Activated CD8-positive, alpha-beta T cell treated with anti-CD3 and anti-CD28 coated beads, Interleukin-2, amount 10 ng/mL, durations not matched to agents 7 days and 5 days (primary cell): ENCODE results near the gene NANOS3. TPM values are rescaled to one million over a fixed set of nuclear protein-coding genes. Genes with fewer than 3 reads are reported as not detected.
"Not testable (repeated sequence)": the region's sequence is repeated elsewhere in the genome, so short reads cannot be mapped to it uniquely, and the experiment has no call there.

Experiments
- ATAC-seq: fragments of 150-1000 bp; cut with Tn5 transposase; one replicate; pipeline ENCODE4 v1.10.0; 2021; ENCODE audit warnings: moderate library complexity
- CTCF ChIA-PET: fragments of 350-600 bp; sonication (Branson Sonifier 250); formaldehyde crosslinking; loops from one replicate; lab custom pipeline; 2021; ENCODE audit warnings: antibody characterized with exemption; lab: Charles Lee
- POLR2A ChIA-PET: fragments of 350-600 bp; sonication (Branson Sonifier 250); formaldehyde crosslinking; loops from one replicate; lab custom pipeline; 2021; ENCODE audit warnings: antibody characterized with exemption; lab: Charles Lee
- DNase-seq: peaks from one replicate; pipeline ENCODE4 v3.0.0-alpha.2; 2020
- H3K27ac Mint-ChIP-seq: one replicate; pipeline ENCODE4 v1.8.0; 2021; ENCODE audit warnings: mild to moderate bottlenecking, mixed read lengths
- H3K27me3 Mint-ChIP-seq: one replicate; pipeline ENCODE4 v1.8.0; 2021; ENCODE audit warnings: low read depth, mixed read lengths
- H3K36me3 Mint-ChIP-seq: one replicate; pipeline ENCODE4 v1.8.0; 2021; ENCODE audit warnings: low read depth, mixed read lengths
- H3K4me1 Mint-ChIP-seq: one replicate; pipeline ENCODE4 v1.8.0; 2021; ENCODE audit warnings: low read depth, mixed read lengths
- H3K4me3 Mint-ChIP-seq: one replicate; pipeline ENCODE4 v1.8.0; 2021; ENCODE audit warnings: mild to moderate bottlenecking, mixed read lengths
- H3K9me3 Mint-ChIP-seq: one replicate; pipeline ENCODE4 v1.8.0; 2022; ENCODE audit warnings: mixed read lengths; ENCODE audit not compliant: insufficient read depth
- total RNA-seq, 2 experiments: library from RNA; stranded (reverse); gene quantifications; one replicate each; pipeline ENCODE4 v1.2.3, GENCODE V29; 2021

NANOS3 gene
- total RNA-seq, 2 experiments from 2014 or later = 0.60 to 0.90 TPM

DNA sequence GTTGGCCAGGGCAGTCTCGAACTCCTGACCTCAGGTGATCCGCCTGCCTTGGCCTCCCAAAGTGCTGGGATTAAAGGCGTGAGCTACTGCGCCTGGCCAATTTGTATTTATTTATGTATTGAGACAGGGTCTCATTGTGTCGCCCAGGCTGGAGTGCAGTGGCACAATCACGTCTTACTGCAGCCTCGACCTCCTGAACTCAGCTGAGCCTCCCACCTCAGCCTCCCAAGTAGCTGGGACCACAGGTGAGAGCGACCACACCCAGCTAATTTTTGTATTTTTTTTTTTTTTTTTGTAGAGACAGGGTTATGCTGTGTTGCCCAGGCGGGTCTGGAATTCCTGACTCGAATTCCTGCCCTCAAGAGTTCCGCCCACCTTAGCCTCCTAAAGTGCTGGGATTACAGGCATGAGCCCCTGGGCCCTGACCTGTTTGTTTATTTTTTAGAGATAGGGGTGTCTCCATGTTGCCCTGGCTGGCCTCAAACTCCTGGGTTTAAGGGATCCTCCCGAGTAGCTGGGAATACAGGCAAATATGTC lies 24.7 kb upstream of the NANOS3 start:
- not testable (repeated sequence) for H3K36me3 Mint-ChIP-seq, DNase-seq, H3K27ac Mint-ChIP-seq, H3K9me3 Mint-ChIP-seq, H3K27me3 Mint-ChIP-seq, ATAC-seq, H3K4me3 Mint-ChIP-seq
- ChIA-PET CTCF (interaction anchor here (1.0 to 8.6 kb wide), 2 partner anchors 10 to 67 kb away, joined by 6 to 57 read pairs; no protein-coding TSS in a partner anchor), POLR2A (interaction anchor here (1.4 to 1.6 kb wide), 2 partner anchors 9 to 11 kb away, joined by 9 read pairs; no protein-coding TSS in a partner anchor)
- peaks cover 22% of the 10 kb centered on the region for H3K4me1 Mint-ChIP-seq

DNA sequence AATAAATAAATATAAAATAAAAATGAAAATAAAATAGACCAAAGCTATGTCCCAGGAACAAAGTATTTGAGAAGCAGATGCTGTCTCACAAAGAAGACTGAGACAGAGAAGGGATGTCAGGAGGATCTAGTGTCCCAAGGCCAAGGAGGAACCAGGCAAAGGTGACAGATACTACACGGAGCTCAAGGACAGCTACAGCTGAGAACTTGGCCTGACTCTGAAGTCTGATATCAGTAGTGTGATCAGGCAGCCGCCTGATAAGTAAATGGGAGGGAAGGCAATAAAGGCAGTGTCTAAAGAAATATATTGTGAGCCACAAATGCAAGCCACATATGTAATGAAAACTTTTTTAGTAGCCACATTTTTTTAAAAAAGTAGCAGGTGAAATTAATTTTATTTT lies 20.4 kb upstream of the NANOS3 start:
- no peaks in the 10 kb centered on the region for H3K36me3 Mint-ChIP-seq
- ChIA-PET POLR2A (interaction anchor here (0.7 to 1.1 kb wide), 2 partner anchors 8 to 18 kb away, joined by 3 read pairs; no protein-coding TSS in a partner anchor), CTCF (no interaction called here)
- DNase-seq (no peak), ATAC-seq (no peak)
- H3K4me1 Mint-ChIP-seq = peaks cover 17% of the 10 kb centered on the region
- no peaks in the 10 kb centered on the region for H3K27me3 Mint-ChIP-seq
- H3K27ac Mint-ChIP-seq = no peak overlapping the region
- H3K9me3 Mint-ChIP-seq = no peaks in the 10 kb centered on the region
- no peak overlapping the region for H3K4me3 Mint-ChIP-seq

DNA sequence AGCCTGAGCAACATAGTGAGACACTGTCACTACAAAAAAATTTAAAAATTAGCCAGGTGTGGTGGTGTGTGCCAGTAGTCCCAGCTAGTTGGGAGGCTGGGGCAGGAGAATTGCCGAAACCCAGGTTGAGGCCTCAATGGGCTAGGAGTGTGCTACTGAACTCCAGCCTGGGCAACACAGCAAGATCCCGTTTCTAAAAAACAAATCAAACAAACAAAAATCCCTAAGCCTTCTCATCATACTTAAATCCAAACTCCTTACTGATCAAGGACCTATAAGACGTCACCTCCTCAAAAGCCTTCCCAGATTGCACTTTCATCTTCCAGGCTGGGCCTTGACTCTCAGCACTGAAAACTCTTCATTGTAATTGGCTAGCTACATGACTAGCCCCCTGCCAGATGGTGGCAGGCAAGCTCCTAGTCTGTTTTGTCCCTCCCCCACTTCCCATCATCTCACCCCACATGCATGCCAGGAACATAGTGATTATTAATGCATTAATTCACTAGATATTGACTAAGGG lies 17.5 kb upstream of the NANOS3 start:
- H3K9me3 Mint-ChIP-seq = no peaks in the 10 kb centered on the region
- H3K27me3 Mint-ChIP-seq = peaks cover 9% of the 10 kb centered on the region
- POLR2A ChIA-PET = no interaction called here
- H3K36me3 Mint-ChIP-seq = no peaks in the 10 kb centered on the region
- no peak for ATAC-seq
- no peak overlapping the region for H3K27ac Mint-ChIP-seq
- peaks cover 40% of the 10 kb centered on the region for H3K4me1 Mint-ChIP-seq
- no peak for DNase-seq
- CTCF ChIA-PET = no interaction called here
- no peak overlapping the region for H3K4me3 Mint-ChIP-seq

DNA sequence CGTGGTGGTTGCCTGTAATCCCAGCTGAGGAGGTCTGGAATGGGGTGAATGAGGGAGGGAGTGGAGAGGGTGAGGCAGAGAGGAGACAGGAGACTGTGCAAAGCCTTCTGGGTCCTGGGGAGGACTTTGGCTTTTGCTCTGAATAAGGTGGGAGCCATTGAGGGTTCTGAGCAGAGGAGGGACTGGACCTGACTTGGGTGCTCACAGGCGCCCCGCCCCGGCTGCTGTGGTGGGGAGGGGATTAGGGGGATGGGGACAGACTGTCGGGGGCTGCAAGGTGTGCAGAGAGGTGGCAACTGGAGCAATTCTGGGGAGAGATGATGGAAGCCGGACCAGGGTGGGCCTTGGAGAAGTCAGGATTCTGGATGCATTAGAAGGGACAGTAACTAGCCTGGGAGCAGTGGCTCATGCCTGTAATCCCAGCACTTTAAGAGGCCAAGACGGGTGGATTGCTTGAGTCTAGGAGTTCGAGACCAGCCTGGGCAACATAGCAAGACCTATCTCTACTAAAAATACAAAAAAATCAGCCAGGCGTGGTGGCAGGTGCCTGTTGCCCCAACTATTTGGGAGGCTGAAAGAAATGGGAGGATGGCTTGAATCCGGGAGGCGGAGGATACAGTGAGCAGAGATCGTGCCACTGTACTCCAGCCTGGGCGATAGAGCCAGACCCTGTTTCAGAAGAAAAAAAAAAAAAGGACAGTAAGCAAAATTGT lies 16.1 kb upstream of the NANOS3 start:
- ATAC-seq (no peak), DNase-seq (no peak)
- ChIA-PET POLR2A (interaction anchor here (0.6 to 5.3 kb wide), 12 partner anchors 8 to 576 kb away, joined by 4 to 49 read pairs (median 10); partner anchors contain the start of genes BRME1, C19orf53 and CC2D1A), CTCF (interaction anchor here (0.6 to 4.0 kb wide), 11 partner anchors 11 to 519 kb away, joined by 3 to 71 read pairs (median 14); partner anchors contain the start of gene ZSWIM4)
- peaks cover 44% of the 10 kb centered on the region for H3K4me1 Mint-ChIP-seq
- H3K27ac Mint-ChIP-seq = peak overlapping the region; percentile 88
- no peaks in the 10 kb centered on the region for H3K36me3 Mint-ChIP-seq
- peak overlapping the region; percentile 87 for H3K4me3 Mint-ChIP-seq
- no peaks in the 10 kb centered on the region for H3K9me3 Mint-ChIP-seq
- H3K27me3 Mint-ChIP-seq = peaks cover 13% of the 10 kb centered on the region

DNA sequence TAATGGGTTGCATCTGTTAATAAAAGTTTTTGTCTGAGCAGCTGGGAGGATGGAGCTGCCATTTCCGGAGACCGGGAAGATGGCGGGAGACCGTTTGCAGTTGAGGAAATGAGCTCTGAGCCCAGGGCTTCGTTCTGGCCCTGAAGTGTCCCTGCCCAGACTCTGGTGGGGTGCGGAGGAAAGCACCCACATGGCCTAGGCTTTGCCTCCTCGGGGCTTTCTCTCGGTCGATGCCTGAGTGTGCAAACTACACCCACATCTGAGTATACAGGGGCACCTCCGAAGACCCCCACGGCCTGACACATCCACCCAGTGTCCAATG lies 15.6 kb upstream of the NANOS3 start:
- Mint-ChIP-seq H3K4me1 (peaks cover 48% of the 10 kb centered on the region), H3K4me3 (peak overlapping the region; percentile 87), H3K9me3 (no peaks in the 10 kb centered on the region), H3K27ac (peak overlapping the region; percentile 88), H3K36me3 (no peaks in the 10 kb centered on the region), H3K27me3 (peaks cover 16% of the 10 kb centered on the region)
- peak; percentile 21 for ATAC-seq
- DNase-seq = no peak
- POLR2A ChIA-PET = interaction anchor here (0.6 to 5.3 kb wide), 15 partner anchors 9 to 575 kb away, joined by 3 to 49 read pairs (median 9); partner anchors contain the start of genes BRME1, C19orf53 and CC2D1A
- CTCF ChIA-PET = interaction anchor here (0.6 to 4.0 kb wide), 16 partner anchors 12 to 583 kb away, joined by 3 to 71 read pairs (median 10); partner anchors contain the start of genes ASF1B, C19orf53, MRI1 and ZSWIM4

DNA sequence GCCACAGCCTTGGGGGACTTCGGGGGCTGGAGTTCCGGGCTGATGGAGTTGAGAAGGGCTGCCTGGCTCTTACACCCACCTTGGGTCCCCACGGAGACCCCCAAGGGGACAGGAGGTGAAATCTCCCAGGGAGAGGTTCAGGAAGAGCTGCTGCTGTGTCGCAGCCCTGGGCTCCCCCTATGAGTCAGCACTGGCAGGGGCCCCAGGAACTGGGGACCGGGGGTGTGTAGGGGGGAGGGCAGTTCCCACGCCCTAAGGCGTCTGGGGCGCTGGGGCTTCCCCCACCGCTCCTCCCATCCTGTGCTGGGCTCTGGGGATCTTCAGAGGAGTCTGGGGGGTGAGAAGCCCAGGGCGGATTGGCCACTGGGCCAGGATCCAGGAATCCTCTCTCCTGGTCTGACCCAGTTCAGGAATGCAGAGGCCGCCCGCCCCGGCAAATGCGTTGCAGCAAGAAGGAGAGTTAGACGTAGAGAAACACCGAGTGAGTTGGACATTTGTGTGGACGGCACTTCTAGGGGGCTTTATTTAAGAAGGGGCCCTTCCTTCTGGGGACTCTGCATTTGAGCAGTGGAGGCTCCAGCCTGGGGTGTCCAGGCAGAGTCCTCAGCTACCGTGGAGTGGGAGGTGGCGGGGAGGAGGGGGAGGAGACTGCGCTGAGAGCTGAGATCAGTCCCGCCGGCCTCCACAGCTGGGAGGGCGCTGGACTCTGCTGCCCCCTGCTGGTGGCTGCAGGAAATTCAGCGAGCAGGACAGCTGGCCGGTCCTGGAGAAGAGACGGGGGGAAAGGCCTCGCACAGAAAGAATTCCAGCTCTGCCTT lies 15.0 kb upstream of the NANOS3 start:
- peaks cover 20% of the 10 kb centered on the region for H3K27me3 Mint-ChIP-seq
- ChIA-PET CTCF (interaction anchor here (0.6 to 4.0 kb wide), 38 partner anchors 10 to 645 kb away, joined by 3 to 71 read pairs (median 5); partner anchors contain the start of genes ASF1B, C19orf53, IL27RA and MRI1), POLR2A (interaction anchor here (0.5 to 5.3 kb wide), 20 partner anchors 9 to 1472 kb away, joined by 3 to 49 read pairs (median 7); partner anchors contain the start of genes BRME1, C19orf53, CC2D1A and ZSWIM4)
- H3K36me3 Mint-ChIP-seq = no peaks in the 10 kb centered on the region
- DNase-seq (peak; percentile 92), ATAC-seq (peak; percentile 90)
- peak overlapping the region; percentile 88 for H3K27ac Mint-ChIP-seq
- peak overlapping the region; percentile 87 for H3K4me3 Mint-ChIP-seq
- no peaks in the 10 kb centered on the region for H3K9me3 Mint-ChIP-seq
- peaks cover 50% of the 10 kb centered on the region for H3K4me1 Mint-ChIP-seq

DNA sequence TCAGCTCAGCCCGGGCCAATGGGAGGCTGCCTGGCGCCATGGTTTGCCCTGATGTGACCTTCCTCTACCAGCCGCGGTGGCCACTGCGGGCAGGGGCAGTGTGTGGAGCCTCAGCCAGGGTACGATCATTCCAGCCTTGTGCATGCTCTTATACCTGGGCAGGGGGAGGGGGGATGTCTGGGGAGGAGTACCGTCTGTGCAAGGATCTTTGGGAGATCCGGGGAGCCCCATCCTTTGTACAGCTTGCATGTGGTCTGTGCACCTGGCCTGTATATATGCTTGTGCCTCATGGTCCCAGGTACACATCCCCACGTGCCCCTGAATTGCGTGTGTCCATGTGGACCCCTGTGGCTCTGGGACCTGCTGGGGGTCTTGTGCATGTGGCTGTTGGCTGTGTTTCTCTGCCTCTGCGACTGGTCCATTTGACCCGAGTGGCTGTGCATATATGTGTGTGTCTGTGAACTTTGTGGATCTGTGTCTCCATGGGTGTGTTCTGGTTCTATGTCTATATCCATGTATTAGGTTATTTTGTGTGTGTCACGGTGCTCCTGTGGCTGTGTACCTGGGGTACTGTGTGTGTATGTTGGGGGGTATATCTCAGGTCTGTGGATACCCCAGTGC lies 12.8 kb upstream of the NANOS3 start:
- ATAC-seq = no peak
- peaks cover 50% of the 10 kb centered on the region for H3K4me1 Mint-ChIP-seq
- DNase-seq = no peak
- peaks cover 24% of the 10 kb centered on the region for H3K27me3 Mint-ChIP-seq
- H3K9me3 Mint-ChIP-seq = no peaks in the 10 kb centered on the region
- H3K4me3 Mint-ChIP-seq = peak overlapping the region; percentile 71
- peak overlapping the region; percentile 64 for H3K27ac Mint-ChIP-seq
- CTCF ChIA-PET = interaction anchor here (0.6 to 4.0 kb wide), 8 partner anchors 8 to 250 kb away, joined by 3 to 71 read pairs (median 11); partner anchors contain the start of gene ZSWIM4
- POLR2A ChIA-PET = interaction anchor here (0.5 to 5.3 kb wide), 12 partner anchors 17 to 518 kb away, joined by 3 to 49 read pairs (median 4); partner anchors contain the start of genes ADGRE5, C19orf53 and IL27RA
- H3K36me3 Mint-ChIP-seq = no peaks in the 10 kb centered on the region

DNA sequence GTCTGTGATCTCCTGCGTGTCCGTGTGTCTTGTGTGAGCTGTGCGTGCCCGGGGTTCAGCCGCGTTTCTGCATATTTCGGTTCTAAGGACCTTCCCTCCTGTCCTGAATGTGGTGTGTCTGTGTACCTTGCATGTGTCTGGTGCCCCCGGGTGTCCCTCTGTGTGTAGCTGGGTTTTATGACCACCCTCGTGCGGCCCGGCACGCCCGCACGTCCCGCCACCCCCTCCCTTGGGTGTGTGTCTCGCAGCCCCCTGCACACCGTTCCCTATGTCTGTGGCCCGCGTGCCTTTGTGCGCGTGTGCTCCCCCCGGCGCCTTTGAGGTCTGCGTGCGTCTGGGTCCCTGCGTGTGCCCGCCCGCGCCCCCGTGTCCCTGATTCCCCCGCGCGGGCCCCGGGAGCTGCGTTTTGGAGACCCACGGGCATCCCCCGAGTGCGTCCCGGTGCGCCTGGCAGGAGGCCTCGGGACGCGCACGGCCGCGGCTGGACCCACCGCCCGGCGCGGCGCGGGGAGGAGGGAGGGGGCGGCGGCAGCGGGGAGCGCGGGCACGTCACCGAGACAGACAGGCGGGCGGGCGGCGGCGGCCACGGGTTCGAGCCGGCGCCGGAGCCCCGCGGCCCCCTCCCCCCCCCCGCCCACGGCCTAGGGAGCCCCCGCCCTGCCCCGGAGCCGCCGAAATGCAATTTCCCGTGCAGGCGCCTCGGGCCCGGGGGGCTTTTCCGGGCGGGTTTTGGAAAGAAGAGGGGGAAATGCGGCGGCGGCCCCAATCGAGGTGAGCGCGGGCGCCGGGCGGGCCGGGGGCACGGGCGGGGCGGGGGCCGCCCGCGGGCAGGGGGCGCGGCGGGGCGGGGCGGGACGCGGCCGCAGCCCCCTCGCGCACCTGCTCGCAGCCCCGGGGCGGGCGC lies 12.0 kb upstream of the NANOS3 start:
- no peaks in the 10 kb centered on the region for H3K36me3 Mint-ChIP-seq
- H3K4me3 Mint-ChIP-seq = peak overlapping the region; percentile 71
- peaks cover 24% of the 10 kb centered on the region for H3K27me3 Mint-ChIP-seq
- peaks cover 45% of the 10 kb centered on the region for H3K4me1 Mint-ChIP-seq
- ATAC-seq = no peak
- H3K9me3 Mint-ChIP-seq = no peaks in the 10 kb centered on the region
- POLR2A ChIA-PET = interaction anchor here (0.9 to 5.3 kb wide), 6 partner anchors 18 to 167 kb away, joined by 3 to 49 read pairs (median 5); partner anchors contain the start of genes C19orf53 and IL27RA
- H3K27ac Mint-ChIP-seq = peak overlapping the region; percentile 64
- DNase-seq = no peak
- CTCF ChIA-PET = interaction anchor here (0.6 to 4.0 kb wide), 3 partner anchors 28 to 80 kb away, joined by 3 to 42 read pairs (median 4); partner anchors contain the start of gene ZSWIM4

DNA sequence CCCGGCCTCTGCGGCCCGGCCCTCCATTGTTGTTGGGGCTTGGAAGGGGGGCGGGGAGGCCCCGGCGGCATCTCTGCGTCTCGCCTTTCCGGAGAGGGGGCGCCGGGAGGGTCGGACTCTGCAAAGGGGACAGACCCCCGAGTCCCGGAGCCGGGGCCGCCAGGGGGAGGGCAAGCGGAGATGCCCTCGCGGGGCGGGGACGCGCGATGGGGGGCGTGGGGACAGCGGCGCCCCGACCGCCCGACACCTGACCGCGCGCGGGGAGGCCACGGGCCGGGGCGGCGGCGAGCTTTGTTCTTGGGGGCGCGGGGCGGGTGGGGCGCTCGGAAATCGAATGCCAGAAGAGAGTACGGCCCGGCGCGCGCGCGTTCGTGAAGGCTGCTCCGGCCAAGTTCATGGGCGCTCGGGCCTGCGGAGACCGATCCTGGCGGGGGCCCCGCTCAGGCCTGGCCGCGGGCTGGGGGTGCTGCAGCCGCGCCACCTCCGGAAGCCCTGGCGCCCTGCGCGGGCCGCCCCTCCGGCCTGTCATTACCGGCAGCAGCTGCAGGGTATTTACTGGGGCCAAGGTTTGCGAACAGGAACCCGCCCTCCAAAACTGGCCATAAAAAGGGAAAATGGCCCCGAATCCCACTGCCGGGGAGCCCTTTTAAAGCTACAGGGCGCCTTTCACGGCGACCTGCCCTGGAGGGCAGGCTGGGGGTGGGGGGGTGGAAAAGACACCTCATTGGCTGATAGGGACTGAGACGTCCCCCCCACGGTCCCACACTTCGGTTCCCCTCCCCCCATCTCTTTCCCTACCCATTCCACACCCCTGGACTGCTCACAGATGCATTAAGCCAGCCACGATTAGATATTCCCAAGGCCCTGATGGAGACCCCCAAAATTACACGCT lies 11.1 kb upstream of the NANOS3 start:
- ATAC-seq (peak; percentile 3), DNase-seq (peak; percentile 29)
- Mint-ChIP-seq H3K4me3 (peak overlapping the region; percentile 50), H3K36me3 (no peaks in the 10 kb centered on the region), H3K4me1 (peaks cover 40% of the 10 kb centered on the region), H3K27me3 (peaks cover 24% of the 10 kb centered on the region), H3K27ac (peak overlapping the region; percentile 10), H3K9me3 (no peaks in the 10 kb centered on the region)
- POLR2A ChIA-PET = interaction anchor here (0.7 to 5.3 kb wide), 4 partner anchors 10 to 266 kb away, joined by 3 to 49 read pairs (median 3); no protein-coding TSS in a partner anchor
- CTCF ChIA-PET = interaction anchor here (1.6 kb wide), 1 partner anchor 182 kb away, joined by 3 read pairs; no protein-coding TSS in a partner anchor
